HEK293 (cell line): ENCODE data around the gene MYO1D.

Source experiments
- CTCF ChIA-PET: fragments of 350-600 bp; formaldehyde crosslinking; extraction: SDS; loops from one replicate; lab custom pipeline; 2021; ENCODE audit warnings: antibody characterized with exemption; lab: Yijun Ruan, JAX
- POLR2A ChIA-PET: fragments of 300-600 bp; formaldehyde crosslinking; extraction: SDS; loops from one replicate; lab custom pipeline; 2020; ENCODE audit warnings: antibody characterized with exemption, inconsistent platforms; lab: Yijun Ruan, JAX
- H3K27ac ChIP-seq: fragments of 200-500 bp; sonication (Bioruptor generic); 2 replicates; pipeline ENCODE4 v1.5.1; 2014; ENCODE audit warnings: low read depth, low read length, control low read depth, inconsistent platforms; ENCODE audit errors: extremely low read depth
- H3K36me3 ChIP-seq, 2 experiments: fragments of 200-500 bp in 1 of 2; sonication (Bioruptor generic) in 1 of 2; 1 replicate in 1 of 2; 2 replicates in 1 of 2; pipeline ENCODE4 v1.5.1; 2014 to 2017; ENCODE audit warnings: inconsistent platforms in 2 of 2, low read length in 2 of 2; ENCODE audit not compliant: control insufficient read depth in 2 of 2, insufficient read depth in 1 of 2
- H3K4me1 ChIP-seq: fragments of 200-500 bp; sonication (Bioruptor generic); 2 replicates; pipeline ENCODE4 v1.5.1; 2014; ENCODE audit warnings: mild to moderate bottlenecking, low read length, inconsistent platforms; ENCODE audit not compliant: control insufficient read depth, insufficient read depth
- H3K4me3 ChIP-seq: 2 replicates; pipeline ENCODE4 v1.5.1; 2011; ENCODE audit warnings: low read depth, mild to moderate bottlenecking, control low read depth, low read length, moderate library complexity
- H3K9me3 ChIP-seq: fragments of 200-500 bp; sonication (Bioruptor generic); 2 replicates; pipeline ENCODE4 v1.5.1; 2014; ENCODE audit warnings: low read depth, low read length, inconsistent platforms; ENCODE audit not compliant: control insufficient read depth, insufficient read depth
- BCL11A ChIP-seq: fragments of 450-650 bp; formaldehyde crosslinking; IDR thresholded peaks from 2 replicates; pipeline ENCODE4 v1.5.1; 2016; ENCODE audit warnings: low read depth, missing biosample characterization, missing genetic modification characterization
- GLIS1 ChIP-seq: fragments of 450-650 bp; formaldehyde crosslinking; IDR thresholded peaks from 2 replicates; pipeline ENCODE4 v1.5.1; 2016; ENCODE audit warnings: missing biosample characterization, missing genetic modification characterization
- MEIS1 ChIP-seq: sonication (generic); formaldehyde crosslinking; IDR thresholded peaks from 2 replicates; pipeline ENCODE4 v1.8.1; 2022; ENCODE audit warnings: missing genetic modification reagents, mild to moderate bottlenecking, borderline replicate concordance
- PRDM10 ChIP-seq: fragments of 450-650 bp; formaldehyde crosslinking; IDR thresholded peaks from 2 replicates; pipeline ENCODE4 v1.5.1; 2016; ENCODE audit warnings: missing biosample characterization, missing genetic modification characterization
- PRDM4 ChIP-seq: fragments of 450-650 bp; formaldehyde crosslinking; IDR thresholded peaks from 2 replicates; pipeline ENCODE4 v1.5.1; 2017; ENCODE audit warnings: missing biosample characterization, missing genetic modification characterization
- ZIC2 ChIP-seq: fragments of 450-650 bp; formaldehyde crosslinking; IDR thresholded peaks from 2 replicates; pipeline ENCODE4 v1.5.1; 2016; ENCODE audit warnings: missing biosample characterization, missing genetic modification characterization
- ZNF184 ChIP-seq: fragments of 450-650 bp; IDR thresholded peaks from 2 replicates; pipeline ENCODE4 v1.5.1; 2018; ENCODE audit warnings: missing biosample characterization, mild to moderate bottlenecking, missing genetic modification characterization
- ZNF223 ChIP-seq: fragments of 450-650 bp; formaldehyde crosslinking; IDR thresholded peaks from 2 replicates; pipeline ENCODE4 v1.5.1; 2016; ENCODE audit warnings: missing biosample characterization, missing genetic modification characterization
- ZNF239 ChIP-seq: fragments of 450-650 bp; formaldehyde crosslinking; IDR thresholded peaks from 2 replicates; pipeline ENCODE4 v1.5.1; 2016; ENCODE audit warnings: missing biosample characterization, missing genetic modification characterization
- ZNF280C ChIP-seq: fragments of 450-650 bp; formaldehyde crosslinking; IDR thresholded peaks from 2 replicates; pipeline ENCODE4 v1.5.1; 2016; ENCODE audit warnings: missing biosample characterization, missing genetic modification characterization
- ZNF473 ChIP-seq: fragments of 450-650 bp; formaldehyde crosslinking; IDR thresholded peaks from 2 replicates; pipeline ENCODE4 v1.5.1; 2017; ENCODE audit warnings: missing biosample characterization, missing genetic modification characterization
- ZNF580 ChIP-seq: fragments of 450-650 bp; formaldehyde crosslinking; IDR thresholded peaks from 2 replicates; pipeline ENCODE4 v1.5.1; 2016; ENCODE audit warnings: missing biosample characterization, missing genetic modification characterization
- ZNF792 ChIP-seq: fragments of 450-650 bp; formaldehyde crosslinking; IDR thresholded peaks from 2 replicates; pipeline ENCODE4 v1.5.1; 2016; ENCODE audit warnings: missing biosample characterization, missing genetic modification characterization
- ZSCAN23 ChIP-seq: fragments of 450-650 bp; formaldehyde crosslinking; IDR thresholded peaks from 2 replicates; pipeline ENCODE4 v1.5.1; 2016; ENCODE audit warnings: missing biosample characterization, missing genetic modification characterization
- ZSCAN30 ChIP-seq: fragments of 450-650 bp; IDR thresholded peaks from 2 replicates; pipeline ENCODE4 v1.5.1; 2018; ENCODE audit warnings: missing biosample characterization, mild to moderate bottlenecking, missing genetic modification characterization, moderate library complexity

Gene MYO1D

GRCh38 chr17:32625971-32626370, 251.0 kb downstream of the MYO1D start:
- ChIA-PET CTCF (interaction anchor here (2.1 kb wide), 1 partner anchor 33 kb away, joined by 7 read pairs; no protein-coding TSS in a partner anchor), POLR2A (no interaction called here)
- TF ChIP-seq ZNF580 (tag by site-specific recombination) (no peak), ZSCAN30 (no peak)
- Histone ChIP-seq H3K27ac (no peak overlapping the region), H3K9me3 (no peaks in the 10 kb centered on the region), H3K4me3 (no peak overlapping the region), H3K4me1 (peaks cover 14% of the 10 kb centered on the region), H3K36me3 (no peaks in the 10 kb centered on the region)

- H3K27ac ChIP-seq: no peak overlapping the region
- POLR2A ChIA-PET: no interaction called here
- CTCF ChIA-PET: interaction anchor here (0.5 kb wide), 1 partner anchor 139 kb away, joined by 3 read pairs; no protein-coding TSS in a partner anchor
Measured at GRCh38 chr17:32623196-32623595, 253.7 kb downstream of the MYO1D start.

GRCh38 chr17:32622540-32622939, 254.4 kb downstream of the MYO1D start:
- Histone ChIP-seq H3K36me3 (no peaks in the 10 kb centered on the region), H3K9me3 (no peaks in the 10 kb centered on the region), H3K4me1 (peaks cover 12% of the 10 kb centered on the region), H3K27ac (no peak overlapping the region), H3K4me3 (no peak overlapping the region)
- TF ChIP-seq MEIS1: no peak
- peak; percentile 71 for TF ChIP-seq PRDM4
- ChIA-PET CTCF (no interaction called here), POLR2A (no interaction called here)

More at GRCh38 chr17:32623196-32623595, 253.7 kb downstream of the MYO1D start:
- H3K4me3 ChIP-seq: no peak overlapping the region
- 0 out of 2 replicates have a peak, but pooled peaks have one; percentile 7 for TF ChIP-seq GLIS1 (tag by site-specific recombination)
- TF ChIP-seq ZNF184: no peak
- H3K36me3 ChIP-seq: no peaks in the 10 kb centered on the region
- H3K9me3 ChIP-seq: no peaks in the 10 kb centered on the region
- H3K4me1 ChIP-seq: peaks cover 14% of the 10 kb centered on the region

- ChIA-PET POLR2A (no interaction called here), CTCF (interaction anchor here (1.4 kb wide), 1 partner anchor 37 kb away, joined by 5 read pairs; no protein-coding TSS in a partner anchor)
- Histone ChIP-seq H3K36me3 (no peaks in the 10 kb centered on the region), H3K4me3 (no peak overlapping the region), H3K4me1 (peaks cover 6% of the 10 kb centered on the region), H3K27ac (no peak overlapping the region), H3K9me3 (no peaks in the 10 kb centered on the region)
- TF ChIP-seq ZSCAN30: no peak
- no peak for TF ChIP-seq ZNF473
- no peak for TF ChIP-seq PRDM4
- TF ChIP-seq ZNF239: no peak
- TF ChIP-seq PRDM10 (tag by site-specific recombination): no peak
- no peak for TF ChIP-seq BCL11A (tag by site-specific recombination)
- no peak for TF ChIP-seq ZNF792 (tag by site-specific recombination)
- no peak for TF ChIP-seq ZSCAN23 (tag by site-specific recombination)
- TF ChIP-seq ZNF223 (tag by site-specific recombination): no peak
- TF ChIP-seq ZIC2: 0 out of 2 replicates have a peak, but pooled peaks have one; percentile 8
- TF ChIP-seq ZNF280C (tag by site-specific recombination): no peak
Measured at GRCh38 chr17:32621612-32622312, 255.2 kb downstream of the MYO1D start.
